GM18873 (cell line): ENCODE measurements around the gene WHRN.

Source experiments
- ATAC-seq: cut with Tn5 transposase; IDR thresholded peaks from one replicate; pipeline ENCODE4 v1.9.1; 2021; ENCODE audit warnings: mild to moderate bottlenecking, moderate library complexity, moderate number of reproducible peaks; ENCODE audit not compliant: unreplicated experiment, low FRiP score

WHRN gene

DNA sequence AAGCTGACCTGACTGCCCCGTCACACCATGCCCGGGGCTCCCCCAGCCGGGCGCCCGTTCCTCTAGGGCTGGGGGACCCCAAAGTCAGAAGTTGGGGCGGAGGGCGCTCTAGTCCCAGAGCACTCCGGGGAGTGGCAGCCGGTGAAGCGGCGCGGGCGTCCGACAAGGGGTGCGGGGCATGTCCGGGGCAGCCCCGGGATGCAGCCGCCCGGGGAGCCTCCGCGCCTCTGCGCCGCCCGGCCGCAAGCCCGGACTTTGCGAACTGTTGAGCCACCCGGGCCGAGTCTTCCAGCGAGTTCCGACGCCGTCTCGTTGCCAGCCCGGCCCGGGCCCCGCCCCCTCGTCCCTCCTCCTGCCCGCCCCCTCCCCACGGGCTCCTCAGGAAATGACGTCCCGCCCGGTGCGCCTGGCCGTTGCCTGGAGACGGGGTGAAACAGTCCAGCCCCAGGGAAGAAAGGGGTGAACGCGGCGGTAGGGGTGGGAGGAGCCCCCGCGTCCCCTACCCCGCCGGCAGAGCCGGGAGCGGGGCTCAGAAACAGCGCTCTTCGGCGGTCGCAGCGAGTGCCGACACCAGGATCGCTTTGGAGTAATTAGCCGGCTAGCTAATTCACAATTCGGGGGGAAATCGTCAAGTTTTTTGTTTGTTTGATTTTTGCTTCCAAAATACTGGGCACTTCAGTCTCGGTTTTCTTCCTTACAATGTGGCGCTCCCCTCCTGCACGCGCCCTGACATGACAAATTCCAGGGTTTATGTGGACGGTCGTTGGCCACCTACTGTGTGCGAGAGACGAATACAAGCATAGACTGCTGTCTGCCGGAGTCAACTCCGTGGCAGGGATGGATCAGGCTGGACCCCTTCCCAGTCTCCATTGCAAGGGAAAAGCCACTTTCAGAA lies at the start of gene WHRN:
Gene WHRN, minus strand, starts transcription at position 287 of the 895 bp plus-strand sequence. CDS start 672 bp downstream, outside the sequence.
- no peak for ATAC-seq

DNA sequence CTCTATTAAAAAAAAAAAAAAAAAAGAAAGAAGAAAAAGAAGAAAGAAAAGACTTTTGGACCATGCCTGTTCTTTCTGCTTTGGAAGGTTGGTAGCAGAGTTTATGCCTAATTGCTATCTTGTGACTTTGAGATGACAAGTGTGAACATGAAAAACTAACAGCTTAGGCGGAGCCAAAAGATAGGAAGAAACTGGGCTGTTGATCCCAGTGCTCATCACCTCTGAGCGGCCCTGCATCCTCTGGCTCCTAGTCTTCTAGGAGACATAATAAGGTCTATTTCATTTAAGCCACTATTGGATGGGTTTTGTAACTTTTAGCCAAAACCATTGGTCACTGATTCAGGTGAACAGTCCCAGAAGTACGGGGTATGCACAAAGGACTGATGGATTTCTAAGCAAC lies 47.9 kb upstream of the WHRN start:
- no peak for ATAC-seq

GRCh38 chr9:114552706-114553105 lies 47.4 kb upstream of the WHRN start:
- ATAC-seq: no peak

DNA sequence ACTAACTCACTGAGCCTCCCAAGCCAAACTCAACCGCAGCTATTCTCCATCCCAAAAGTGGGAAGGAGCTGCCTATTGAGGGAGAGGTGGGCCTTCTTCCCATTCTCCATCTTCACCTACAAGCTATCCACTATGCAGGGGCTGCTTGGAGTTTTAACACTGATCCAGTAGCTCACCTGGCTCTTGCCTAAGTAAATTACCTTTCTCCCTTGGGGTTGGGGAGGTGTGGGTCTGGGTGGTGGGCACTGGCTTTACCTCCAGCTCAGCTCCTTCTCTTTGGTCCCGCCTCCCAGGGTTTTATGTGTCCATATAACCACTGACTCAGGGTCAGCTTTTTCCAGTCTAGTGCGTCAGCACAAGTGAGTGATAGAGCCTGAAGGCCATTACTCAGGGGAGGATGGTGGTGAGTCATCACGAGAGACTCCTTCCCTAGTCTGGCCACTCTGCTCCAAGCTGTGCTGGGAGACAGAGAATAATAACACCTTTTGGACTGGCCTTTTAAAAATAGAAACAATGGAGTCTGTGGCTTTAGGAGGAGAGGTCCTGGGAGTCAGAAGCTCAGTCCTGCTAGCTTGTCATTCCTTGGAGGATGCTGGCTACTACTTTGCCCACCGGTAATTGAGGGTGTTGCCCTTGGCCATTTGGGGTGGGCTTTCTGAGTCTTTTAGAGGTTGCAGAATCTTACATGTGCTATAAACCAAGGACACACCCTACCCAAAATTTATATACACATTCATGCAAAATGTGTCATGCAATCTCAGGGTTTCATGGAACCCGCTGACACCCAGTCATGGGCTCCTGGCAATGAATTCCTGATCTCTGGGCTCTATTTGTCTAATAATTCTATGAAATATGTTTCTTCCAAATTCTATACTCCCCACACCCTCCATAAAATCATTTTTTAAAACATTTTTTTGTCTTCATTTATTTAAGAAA lies 46.7 kb upstream of the WHRN start:
- ATAC-seq: no peak

DNA sequence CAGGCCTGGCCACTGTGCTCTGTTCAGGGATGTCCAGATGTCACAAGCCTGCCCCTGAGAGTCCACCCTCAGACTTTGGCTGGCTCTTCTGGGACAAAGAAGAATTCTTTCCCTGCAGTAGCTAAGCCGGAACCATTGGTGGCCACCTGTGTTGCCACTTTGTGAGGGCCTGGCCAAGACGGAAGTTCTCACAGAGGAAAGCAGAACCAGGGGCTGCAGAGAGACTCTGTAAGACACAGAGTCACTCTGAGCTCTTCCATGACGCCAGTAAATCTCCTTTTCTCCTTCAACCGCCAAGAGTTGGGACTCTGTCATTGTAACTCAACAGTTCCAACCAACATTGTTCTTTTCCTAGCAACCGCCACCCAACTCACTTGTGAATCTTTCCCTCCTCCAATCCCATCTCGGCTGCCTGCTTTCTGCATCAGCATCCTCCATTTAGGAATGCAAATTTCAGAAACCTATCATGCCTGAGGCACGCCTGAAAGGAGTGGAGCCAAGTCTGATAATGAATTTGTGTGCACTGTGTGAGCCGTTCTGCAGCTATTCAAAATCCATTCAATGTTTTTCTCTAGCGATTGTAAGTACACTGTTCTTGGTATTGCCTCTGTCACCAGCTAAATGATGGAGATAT lies 44.5 kb upstream of the WHRN start:
- no peak for ATAC-seq

GRCh38 chr9:114546851-114547250 lies 41.6 kb upstream of the WHRN start:
- ATAC-seq: no peak

DNA sequence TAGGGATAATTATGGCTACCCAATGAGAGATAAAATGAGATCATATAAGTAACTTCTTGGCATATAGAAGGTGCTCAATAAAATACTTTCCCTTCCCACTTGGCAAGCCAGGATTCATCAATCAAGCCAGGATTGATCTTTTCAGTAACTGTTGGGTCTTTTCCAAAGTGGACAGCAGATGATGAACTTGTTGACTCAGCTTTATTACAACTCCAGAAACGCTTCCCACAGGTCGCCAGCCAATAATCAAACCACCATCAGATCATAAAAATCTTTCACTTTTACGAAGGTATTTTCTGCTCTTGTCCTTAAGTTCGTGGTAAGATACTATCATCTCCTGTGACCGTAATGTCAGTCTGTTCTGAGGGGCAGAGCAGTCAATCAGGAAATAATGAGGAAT lies 39.8 kb upstream of the WHRN start:
- no peak for ATAC-seq

- no peak for ATAC-seq
Measured at GRCh38 chr9:114539701-114540380, 34.6 kb upstream of the WHRN start.

DNA sequence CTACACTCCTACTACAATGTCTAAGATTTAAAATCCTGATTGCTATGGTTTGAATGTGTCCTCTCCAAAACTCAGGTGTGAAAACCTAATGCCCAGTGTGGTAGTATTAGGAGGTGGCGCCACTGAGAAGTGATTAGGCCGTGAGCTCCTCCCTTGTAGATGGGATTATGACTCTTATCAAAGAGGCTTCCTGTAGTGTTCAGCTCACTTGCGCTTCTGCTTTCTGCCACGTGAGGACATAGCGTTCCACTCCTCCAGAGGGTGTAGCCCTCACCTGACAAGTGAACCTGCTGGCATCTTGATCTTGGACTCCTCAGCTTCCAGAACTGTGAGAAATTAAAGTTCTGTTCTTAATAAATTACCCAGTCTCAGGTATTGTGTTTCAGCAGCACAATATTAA lies 33.0 kb upstream of the WHRN start:
- no peak for ATAC-seq

- ATAC-seq: no peak
Measured at GRCh38 chr9:114532561-114533237, 27.4 kb upstream of the WHRN start.

DNA sequence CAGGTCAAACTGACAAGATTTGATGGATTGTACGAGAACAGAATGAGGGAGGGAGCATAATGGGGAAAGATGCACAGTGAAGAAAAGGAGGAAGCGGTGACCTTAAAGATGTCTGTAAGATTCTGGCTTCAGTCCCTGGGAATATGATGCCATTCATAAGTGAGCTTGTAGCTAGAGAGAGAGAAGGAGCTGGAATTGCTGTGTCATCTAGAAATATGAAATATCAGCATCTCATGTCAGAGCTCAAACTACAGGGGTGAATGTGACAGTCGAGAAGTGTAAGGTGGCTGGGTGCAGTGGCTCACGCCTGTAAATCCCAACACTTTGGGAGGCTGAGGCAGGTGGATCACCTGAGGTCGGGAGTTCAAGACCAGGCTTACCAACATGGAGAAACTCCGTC lies 24.0 kb upstream of the WHRN start:
- ATAC-seq: no peak

GRCh38 chr9:114526807-114527206 lies 21.5 kb upstream of the WHRN start:
- no peak for ATAC-seq

DNA sequence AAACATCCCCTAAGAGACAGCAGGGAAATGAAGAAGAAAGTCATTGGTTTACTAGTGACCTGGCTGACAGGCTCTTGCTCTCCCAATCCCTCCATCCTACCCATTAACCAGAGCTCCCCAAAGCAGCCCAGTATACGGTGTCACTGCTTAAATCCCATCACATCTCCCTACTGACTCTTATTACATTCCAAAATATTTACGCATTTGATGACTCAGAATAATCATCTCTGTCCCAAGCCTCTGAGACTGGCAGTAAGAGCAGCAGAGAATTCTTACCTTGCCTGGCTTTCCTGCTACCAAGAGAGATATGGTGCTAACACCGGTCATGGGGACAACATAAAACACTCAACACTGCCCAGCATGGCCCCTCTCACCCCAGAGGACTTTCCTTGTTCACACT lies 20.2 kb upstream of the WHRN start:
- no peak for ATAC-seq

GRCh38 chr9:114524247-114524681 lies 19.0 kb upstream of the WHRN start:
- no peak for ATAC-seq

DNA sequence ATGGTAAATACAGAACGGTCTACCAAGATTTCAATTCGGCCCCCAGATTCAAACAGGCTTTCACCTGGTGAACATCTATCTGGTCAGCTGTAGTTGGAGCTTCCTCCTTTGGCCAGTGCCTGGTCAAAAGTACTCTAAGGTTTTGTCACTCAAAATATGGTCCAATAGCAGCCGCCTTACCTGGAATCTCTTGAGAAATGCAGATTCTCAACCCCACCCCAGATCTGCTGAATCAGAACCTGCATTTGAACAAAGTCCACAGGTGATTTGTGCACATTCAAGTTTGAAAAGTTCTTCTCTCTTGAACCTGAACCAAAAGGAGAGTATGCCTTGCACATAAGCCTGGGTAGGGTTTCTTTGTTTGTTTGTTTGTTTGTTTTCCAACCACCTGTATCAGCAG lies 17.6 kb upstream of the WHRN start:
- no peak for ATAC-seq

- no peak for ATAC-seq
Measured at GRCh38 chr9:114522286-114522685, 17.0 kb upstream of the WHRN start.

DNA sequence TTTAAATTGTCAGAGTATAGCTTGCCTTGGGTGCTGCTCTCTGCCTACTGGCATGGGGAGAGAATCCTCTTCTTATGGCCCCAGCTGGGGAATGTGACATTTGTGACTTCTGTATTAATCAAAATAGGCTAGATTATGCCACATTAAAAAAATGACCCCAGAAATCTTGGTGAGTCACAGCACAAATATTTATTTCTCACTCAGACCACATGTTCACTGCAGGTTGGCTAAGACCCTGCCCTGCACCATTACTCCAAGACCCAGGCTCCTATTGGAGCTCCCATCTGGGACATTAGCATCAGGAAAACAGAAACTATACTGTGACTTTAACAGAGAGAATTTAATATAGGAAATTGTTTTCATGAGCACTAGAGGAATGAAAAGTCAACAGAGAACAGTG lies 16.6 kb upstream of the WHRN start:
- no peak for ATAC-seq

DNA sequence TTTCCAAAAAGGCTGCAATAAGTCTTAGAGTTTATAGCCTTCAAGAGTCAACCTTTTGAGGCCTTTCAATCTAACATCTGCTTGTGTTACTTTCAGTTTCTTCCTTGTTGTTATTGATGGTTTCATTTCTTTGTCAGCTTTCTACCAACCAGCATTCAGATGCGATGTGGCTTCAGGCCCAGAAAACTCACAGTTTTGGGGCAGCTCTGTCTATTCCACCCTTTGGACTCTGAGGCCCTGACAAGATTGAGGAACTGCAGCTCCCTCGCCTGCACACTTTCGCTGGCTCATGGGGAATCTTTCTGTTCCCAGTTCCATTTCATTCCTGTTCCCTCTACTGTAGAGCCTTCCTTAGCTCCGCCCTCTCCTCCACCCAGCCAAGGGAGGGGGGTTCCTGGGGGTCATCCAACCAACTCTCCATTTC lies 13.3 kb upstream of the WHRN start:
- ATAC-seq: no peak

GRCh38 chr9:114518120-114518519 lies 12.8 kb upstream of the WHRN start:
- no peak for ATAC-seq

DNA sequence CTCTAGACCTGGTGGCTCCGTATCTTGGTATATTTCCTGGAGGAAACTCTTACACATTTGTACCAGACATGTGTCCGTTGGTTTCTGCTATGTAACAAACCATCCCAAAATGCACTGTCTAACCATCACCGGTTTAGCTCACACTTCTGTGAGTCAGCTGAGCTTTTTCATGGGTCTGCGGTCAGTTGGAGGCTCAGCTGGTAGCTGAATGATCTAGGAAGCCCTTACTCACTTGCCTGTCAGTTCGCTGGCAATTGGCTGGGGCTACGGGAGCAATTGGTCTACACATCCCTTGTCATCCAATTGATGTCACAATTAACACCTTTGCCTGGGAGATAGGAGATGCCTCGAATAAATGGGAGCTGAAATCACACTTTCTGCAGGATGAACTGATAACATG lies 11.6 kb upstream of the WHRN start:
- ATAC-seq: no peak
